Measurements from ENCODE around the gene IFNGR2.

DNA sequence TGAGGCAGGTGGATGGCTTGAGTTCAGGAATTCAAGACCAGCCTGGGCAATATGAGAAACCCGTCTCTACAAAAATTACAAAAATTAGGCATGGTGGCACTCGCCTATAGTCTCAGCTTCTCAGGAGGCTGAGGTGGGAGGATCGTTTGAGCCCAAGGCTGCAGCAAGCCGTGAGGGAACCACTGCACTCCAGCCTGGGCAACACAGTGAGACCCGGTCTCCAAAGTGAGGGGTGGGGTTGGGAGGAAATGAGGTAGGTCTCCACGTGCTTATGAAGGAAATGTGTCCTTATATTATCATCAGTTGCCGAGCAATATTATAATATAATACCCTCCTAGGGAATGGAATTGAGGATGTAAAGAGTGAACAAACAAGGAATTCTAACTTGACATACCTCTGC lies 73.9 kb downstream of the IFNGR2 start:
- TF ChIP-seq, protein P1, sequence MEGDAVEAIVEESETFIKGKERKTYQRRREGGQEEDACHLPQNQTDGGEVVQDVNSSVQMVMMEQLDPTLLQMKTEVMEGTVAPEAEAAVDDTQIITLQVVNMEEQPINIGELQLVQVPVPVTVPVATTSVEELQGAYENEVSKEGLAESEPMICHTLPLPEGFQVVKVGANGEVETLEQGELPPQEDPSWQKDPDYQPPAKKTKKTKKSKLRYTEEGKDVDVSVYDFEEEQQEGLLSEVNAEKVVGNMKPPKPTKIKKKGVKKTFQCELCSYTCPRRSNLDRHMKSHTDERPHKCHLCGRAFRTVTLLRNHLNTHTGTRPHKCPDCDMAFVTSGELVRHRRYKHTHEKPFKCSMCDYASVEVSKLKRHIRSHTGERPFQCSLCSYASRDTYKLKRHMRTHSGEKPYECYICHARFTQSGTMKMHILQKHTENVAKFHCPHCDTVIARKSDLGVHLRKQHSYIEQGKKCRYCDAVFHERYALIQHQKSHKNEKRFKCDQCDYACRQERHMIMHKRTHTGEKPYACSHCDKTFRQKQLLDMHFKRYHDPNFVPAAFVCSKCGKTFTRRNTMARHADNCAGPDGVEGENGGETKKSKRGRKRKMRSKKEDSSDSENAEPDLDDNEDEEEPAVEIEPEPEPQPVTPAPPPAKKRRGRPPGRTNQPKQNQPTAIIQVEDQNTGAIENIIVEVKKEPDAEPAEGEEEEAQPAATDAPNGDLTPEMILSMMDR (IDR thresholded peaks at IDR 0.05) = no peak
- no peak for TF ChIP-seq POLR2A (IDR thresholded peaks at IDR 0.05)
